GM23338 (cell line): ENCODE measurements around the gene INO80B.

Experiments
- CREB1 ChIP-seq: fragments of 250-450 bp; sonication (Bioruptor Pico); IDR thresholded peaks from 2 replicates; pipeline ENCODE4 v1.5.0; 2020; ENCODE audit warnings: low read depth, mild to moderate bottlenecking, moderate library complexity
- CTCF ChIP-seq, 2 experiments: fragments of 200-600 bp in 1 of 2; sonication (generic) in 1 of 2; conservative IDR thresholded peaks; 2 replicates each; pipeline versions ENCODE4 v1.5.1 to v1.6.1; 2016 to 2017; ENCODE audit warnings: antibody characterized with exemption in 2 of 2, low read depth in 2 of 2, mild to moderate bottlenecking in 2 of 2, moderate library complexity in 1 of 2
- ETS1 ChIP-seq: IDR thresholded peaks from 2 replicates; pipeline ENCODE4 v1.6.1; 2016; ENCODE audit warnings: antibody characterized with exemption
- EZH2 ChIP-seq: fragments of 200-600 bp; sonication (generic); IDR thresholded peaks from one replicate; pipeline ENCODE4 v1.8.0; 2017; ENCODE audit warnings: antibody characterized with exemption, mild to moderate bottlenecking, low read depth; ENCODE audit not compliant: unreplicated experiment
- EZH2phosphoT487 ChIP-seq: fragments of 200-600 bp; sonication (generic); IDR thresholded peaks from one replicate; pipeline ENCODE4 v1.8.1; 2018; ENCODE audit warnings: antibody characterized with exemption; ENCODE audit not compliant: unreplicated experiment
- JUNB ChIP-seq: IDR thresholded peaks from one replicate; pipeline ENCODE4 v1.6.1; 2016; ENCODE audit warnings: antibody characterized with exemption; ENCODE audit not compliant: unreplicated experiment
- NANOG ChIP-seq: IDR thresholded peaks from 2 replicates; pipeline ENCODE4 v1.6.1; 2016; ENCODE audit warnings: antibody characterized with exemption, borderline replicate concordance
- POLR2AphosphoS5 ChIP-seq: IDR thresholded peaks from 2 replicates; pipeline ENCODE4 v1.6.1; 2016; ENCODE audit warnings: antibody characterized with exemption, low read depth
- REST ChIP-seq: IDR thresholded peaks from one replicate; pipeline ENCODE4 v1.6.1; 2018; ENCODE audit warnings: antibody characterized with exemption; ENCODE audit not compliant: unreplicated experiment
- STAT1 ChIP-seq: IDR thresholded peaks from one replicate; pipeline ENCODE4 v1.6.1; 2016; ENCODE audit warnings: antibody characterized with exemption; ENCODE audit not compliant: unreplicated experiment
- ZNF331 ChIP-seq: fragments of 250-450 bp; sonication (Bioruptor Pico); IDR thresholded peaks from 2 replicates; pipeline ENCODE4 v1.5.0; 2020; ENCODE audit warnings: low read depth, mild to moderate bottlenecking, moderate library complexity
- ZNF462 ChIP-seq: fragments of 250-450 bp; sonication (Bioruptor Pico); IDR thresholded peaks from 2 replicates; pipeline ENCODE4 v1.5.0; 2020; ENCODE audit warnings: mild to moderate bottlenecking, moderate library complexity

DNA sequence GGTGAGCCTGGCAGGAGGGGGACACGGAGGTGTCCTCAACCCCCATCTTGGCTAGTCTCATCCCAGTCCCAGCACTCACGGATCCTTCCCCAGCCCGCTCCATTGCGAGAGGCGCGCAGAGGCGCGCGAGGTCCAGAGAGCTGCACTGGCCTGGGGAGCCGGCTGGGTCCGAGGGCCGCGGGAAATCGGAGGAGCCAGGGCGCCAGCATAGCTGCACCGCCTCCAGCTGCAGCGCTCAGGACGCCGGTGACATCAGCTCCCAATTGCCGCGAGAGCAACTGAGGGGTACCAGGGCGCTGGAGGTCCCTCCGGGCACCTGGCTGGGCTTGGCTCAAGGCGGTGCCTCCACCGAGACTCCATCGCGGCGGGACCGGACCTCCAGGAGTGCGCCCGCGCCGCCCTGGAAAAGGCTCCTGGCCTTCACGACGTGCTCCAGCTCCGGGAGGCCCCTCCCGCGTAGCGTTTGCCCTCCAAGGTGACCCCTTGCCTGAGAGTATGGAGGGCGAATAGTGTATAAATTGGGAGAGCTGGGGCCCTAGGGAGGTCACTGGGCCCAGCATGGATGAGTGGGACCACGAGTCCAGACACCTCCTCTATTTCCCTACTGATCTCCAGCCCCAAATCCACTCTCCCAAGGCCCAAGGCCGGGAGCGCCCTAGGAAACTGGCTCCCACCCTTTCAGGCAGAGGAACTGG is 18.6 kb upstream of the INO80B start:
- TF ChIP-seq REST: no peak
- TF ChIP-seq CTCF (conservative IDR thresholded peaks at IDR 0.05; ENCODE audit: low read depth in 2 of 2): no peak
- no peak for TF ChIP-seq ETS1
- no peak for TF ChIP-seq EZH2
- no peak for TF ChIP-seq POLR2AphosphoS5
- TF ChIP-seq ZNF462 (CRISPR knock-in tag): no peak
- no peak for TF ChIP-seq EZH2phosphoT487
- TF ChIP-seq CREB1 (CRISPR knock-in tag): no peak
- TF ChIP-seq JUNB: no peak
- TF ChIP-seq STAT1: no peak
- TF ChIP-seq NANOG: no peak
- no peak for TF ChIP-seq ZNF331 (CRISPR knock-in tag)
